HAP-1 (cell line): ENCODE results near the gene PRPF39.

ENCODE experiments used
- DNase-seq, 2 experiments: peaks; one replicate each; pipeline ENCODE4 v3.0.0-alpha.2; 2016 to 2020; ENCODE audit warnings: low spot score in 2 of 2
- H3K27me3 ChIP-seq: fragments of 250-450 bp; sonication (Bioruptor Pico); 2 replicates; pipeline ENCODE4 v1.5.1; 2020; ENCODE audit warnings: low read depth, mild to moderate bottlenecking, moderate library complexity
- H3K36me3 ChIP-seq: fragments of 250-450 bp; sonication (Bioruptor Pico); replicated peaks from 2 replicates; pipeline ENCODE4 v1.5.1; 2020; ENCODE audit warnings: mild to moderate bottlenecking
- H3K4me1 ChIP-seq: fragments of 250-450 bp; sonication (Bioruptor Pico); 2 replicates; pipeline ENCODE4 v1.5.1; 2020; ENCODE audit warnings: mild to moderate bottlenecking
- H3K4me3 ChIP-seq: fragments of 250-450 bp; sonication (Bioruptor Pico); 2 replicates; pipeline ENCODE4 v1.5.1; 2020; ENCODE audit warnings: mild to moderate bottlenecking, moderate library complexity
- H3K9me3 ChIP-seq: fragments of 250-450 bp; sonication (Bioruptor Pico); 2 replicates; pipeline ENCODE4 v1.5.1; 2020; ENCODE audit warnings: mild to moderate bottlenecking, moderate library complexity
- in situ Hi-C: fragments of 300-500 bp; cut with MboI; formaldehyde crosslinking; loops from 3 replicates; pipeline ENCODE4 v1.14.3; 2020; ENCODE audit warnings: low sequenced_read_pairs, inconsistent platforms, mixed read lengths

PRPF39 gene

GRCh38 chr14:45096218-45096617, 12.3 kb downstream of the PRPF39 start:
- peaks cover 57% of the 10 kb centered on the region for H3K36me3 ChIP-seq
- in situ Hi-C loops: no loop called here
- no peak overlapping the region for H3K4me3 ChIP-seq
- no peaks in the 10 kb centered on the region for H3K9me3 ChIP-seq
- H3K4me1 ChIP-seq: peaks cover 16% of the 10 kb centered on the region
- DNase-seq: no peak
- H3K27me3 ChIP-seq: no peaks in the 10 kb centered on the region

DNA sequence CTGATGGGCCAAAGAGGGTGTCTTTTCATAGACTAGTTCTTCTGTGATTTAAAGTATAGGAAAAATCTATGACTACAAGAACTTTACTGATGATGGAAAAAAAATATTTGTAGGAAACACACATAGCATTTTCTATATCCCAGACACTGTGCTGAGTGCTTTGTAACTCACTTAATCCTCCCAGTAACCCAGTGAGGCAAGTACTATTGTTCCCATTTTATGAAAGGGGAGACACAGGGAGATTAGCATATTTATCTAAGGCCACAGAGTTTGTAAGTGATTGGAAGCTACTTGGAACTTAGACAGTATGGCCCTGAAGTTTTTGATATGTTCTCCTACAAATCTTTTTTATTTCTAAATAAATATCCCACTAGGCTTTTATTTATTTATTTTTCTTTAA, 19.9 kb downstream of the PRPF39 start:
- Histone ChIP-seq H3K4me1 (peaks cover 14% of the 10 kb centered on the region), H3K9me3 (no peaks in the 10 kb centered on the region), H3K36me3 (peaks cover 69% of the 10 kb centered on the region), H3K27me3 (no peaks in the 10 kb centered on the region), H3K4me3 (no peak overlapping the region)
- in situ Hi-C loops: no loop called here
- peak in 1 of 2 experiments; percentile 93 for DNase-seq

DNA sequence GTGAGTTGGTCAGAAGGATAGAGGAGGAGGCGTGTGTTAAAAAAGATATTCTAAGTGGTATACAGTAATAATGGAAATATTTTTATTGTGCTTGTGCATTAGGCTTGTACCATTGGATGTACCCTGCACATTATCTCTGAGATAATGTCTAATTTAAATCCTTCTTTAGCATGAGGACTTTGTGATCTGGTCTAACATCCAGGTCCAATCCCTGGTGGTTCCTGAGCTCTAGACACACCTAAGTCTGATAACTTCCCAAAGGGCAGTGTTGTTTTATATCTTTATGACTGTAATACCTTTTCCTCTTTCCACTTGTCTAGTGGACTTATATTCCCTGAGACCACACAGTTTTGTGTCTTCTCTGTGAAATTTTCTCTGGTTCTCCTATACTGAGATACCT, 20.6 kb downstream of the PRPF39 start:
- H3K9me3 ChIP-seq: no peaks in the 10 kb centered on the region
- peaks cover 12% of the 10 kb centered on the region for H3K4me1 ChIP-seq
- DNase-seq: no peak
- peaks cover 74% of the 10 kb centered on the region for H3K36me3 ChIP-seq
- H3K27me3 ChIP-seq: no peaks in the 10 kb centered on the region
- in situ Hi-C loops: no loop called here
- no peak overlapping the region for H3K4me3 ChIP-seq

- in situ Hi-C loops: no loop called here
- H3K27me3 ChIP-seq: no peaks in the 10 kb centered on the region
- H3K4me3 ChIP-seq: no peak overlapping the region
- H3K36me3 ChIP-seq: peaks cover 86% of the 10 kb centered on the region
- no peaks in the 10 kb centered on the region for H3K9me3 ChIP-seq
- no peak for DNase-seq
- peaks cover 7% of the 10 kb centered on the region for H3K4me1 ChIP-seq
Measured at GRCh38 chr14:45112896-45113781, 29.2 kb downstream of the PRPF39 start.

DNA sequence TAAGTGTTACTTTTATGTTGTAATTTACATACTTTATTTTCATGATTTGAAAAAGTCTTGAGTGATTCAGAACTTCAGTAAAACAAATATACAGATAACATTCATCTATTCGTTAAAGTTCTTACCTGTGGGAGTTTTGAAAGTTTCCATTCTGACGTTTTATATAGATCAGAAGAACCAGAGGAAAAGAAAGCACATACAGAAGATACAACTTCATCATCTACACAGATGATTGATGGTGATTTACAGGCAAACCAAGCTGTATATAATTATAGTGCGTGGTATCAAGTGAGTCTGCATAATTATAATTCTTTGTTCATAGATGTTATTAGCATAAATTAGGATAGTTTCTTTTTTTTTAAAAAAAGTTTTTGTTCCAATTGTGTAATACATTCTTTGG, 30.4 kb downstream of the PRPF39 start:
- Histone ChIP-seq H3K36me3 (peaks cover 90% of the 10 kb centered on the region), H3K27me3 (no peaks in the 10 kb centered on the region), H3K4me3 (no peak overlapping the region), H3K4me1 (peaks cover 7% of the 10 kb centered on the region), H3K9me3 (no peaks in the 10 kb centered on the region)
- in situ Hi-C loops: no loop called here
- DNase-seq: no peak

DNA sequence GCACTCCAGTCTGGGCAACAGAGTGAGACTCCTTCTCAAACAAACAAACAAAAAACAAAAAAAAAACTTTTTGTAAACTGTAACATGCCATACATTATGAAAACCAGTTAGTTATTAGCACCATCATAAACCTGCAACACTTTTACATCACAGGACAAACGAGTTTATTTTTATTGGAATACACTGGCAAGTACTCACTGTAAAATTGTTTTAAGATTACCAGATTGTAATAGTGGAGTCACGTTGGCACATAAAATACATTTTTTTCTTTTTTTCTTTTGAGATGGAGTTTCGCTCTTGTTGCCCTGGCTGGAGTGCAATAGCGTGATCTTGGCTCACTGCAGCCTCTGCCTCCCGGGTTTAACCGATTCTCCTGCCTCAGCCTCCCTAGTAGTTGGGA, 34.7 kb downstream of the PRPF39 start:
- no peaks in the 10 kb centered on the region for H3K27me3 ChIP-seq
- no peak for DNase-seq
- H3K4me3 ChIP-seq: no peak overlapping the region
- peaks cover under 1% of the 10 kb centered on the region; the same call in 1 of the 2 replicates for H3K4me1 ChIP-seq
- in situ Hi-C loops: no loop called here
- no peaks in the 10 kb centered on the region for H3K9me3 ChIP-seq
- H3K36me3 ChIP-seq: peaks cover 95% of the 10 kb centered on the region

- no peaks in the 10 kb centered on the region for H3K27me3 ChIP-seq
- H3K9me3 ChIP-seq: no peaks in the 10 kb centered on the region
- H3K4me3 ChIP-seq: no peak overlapping the region
- H3K36me3 ChIP-seq: peaks cover 90% of the 10 kb centered on the region
- in situ Hi-C loops: no loop called here
- no peak for DNase-seq
- no peaks in the 10 kb centered on the region for H3K4me1 ChIP-seq
Measured at GRCh38 chr14:45120096-45120495, 36.2 kb downstream of the PRPF39 start.

GRCh38 chr14:45123271-45123670, 39.4 kb downstream of the PRPF39 start:
- Histone ChIP-seq H3K36me3 (peaks cover 79% of the 10 kb centered on the region), H3K9me3 (no peaks in the 10 kb centered on the region)

GRCh38 chr14:45125754-45126153, 41.8 kb downstream of the PRPF39 start:
- Histone ChIP-seq H3K36me3 (peaks cover 72% of the 10 kb centered on the region), H3K4me3 (no peak overlapping the region), H3K4me1 (peaks cover 7% of the 10 kb centered on the region; the same call in 1 of the 2 replicates)

More at GRCh38 chr14:45123271-45123670, 39.4 kb downstream of the PRPF39 start:
- in situ Hi-C loops: no loop called here
- no peaks in the 10 kb centered on the region for H3K27me3 ChIP-seq
- no peak for DNase-seq
- no peaks in the 10 kb centered on the region for H3K4me1 ChIP-seq
- no peak overlapping the region for H3K4me3 ChIP-seq

GRCh38 chr14:45128963-45129629, 45.2 kb downstream of the PRPF39 start:
- in situ Hi-C loops: no loop called here

More at GRCh38 chr14:45125754-45126153, 41.8 kb downstream of the PRPF39 start:
- DNase-seq: no peak
- in situ Hi-C loops: no loop called here
- Histone ChIP-seq H3K27me3 (no peaks in the 10 kb centered on the region), H3K9me3 (no peaks in the 10 kb centered on the region)

DNA sequence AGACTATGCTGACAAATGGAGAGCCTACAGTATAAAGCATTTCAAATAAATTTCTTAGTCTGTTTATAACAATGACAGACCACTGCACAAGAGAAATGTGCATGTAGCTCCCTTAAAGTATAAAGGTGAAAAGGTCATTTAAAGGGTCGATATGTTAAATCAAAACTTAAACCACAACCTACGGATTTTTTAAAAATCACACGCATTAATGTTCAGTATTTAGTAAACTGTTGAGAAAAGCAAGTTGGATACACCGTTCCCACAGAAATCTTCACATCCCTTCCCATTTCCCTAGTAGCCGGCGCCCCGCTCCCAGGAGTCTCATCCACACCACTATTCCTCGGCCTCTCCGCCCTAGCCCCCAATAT, 49.8 kb downstream of the PRPF39 start:
- no peaks in the 10 kb centered on the region for H3K9me3 ChIP-seq
- in situ Hi-C loops: no loop called here
- DNase-seq: no peak
- peaks cover 20% of the 10 kb centered on the region for H3K36me3 ChIP-seq
- no peaks in the 10 kb centered on the region for H3K27me3 ChIP-seq
- peak overlapping the region; percentile 83 for H3K4me3 ChIP-seq
- peaks cover 20% of the 10 kb centered on the region for H3K4me1 ChIP-seq

More at GRCh38 chr14:45128963-45129629, 45.2 kb downstream of the PRPF39 start:
- Histone ChIP-seq H3K27me3 (no peaks in the 10 kb centered on the region), H3K4me3 (no peak overlapping the region), H3K36me3 (peaks cover 48% of the 10 kb centered on the region), H3K4me1 (peaks cover 16% of the 10 kb centered on the region), H3K9me3 (no peaks in the 10 kb centered on the region)
- no peak for DNase-seq

GRCh38 chr14:45134051-45134958, 50.4 kb downstream of the PRPF39 start, which contains the start of gene FKBP3:
FKBP3 (minus strand) TSS chr14:45134481; CDS start chr14:45134456, 25 bp downstream.
- Histone ChIP-seq H3K4me3 (peak within 1 kb of the TSS; percentile 83), H3K9me3 (no peaks in the 10 kb centered on the region), H3K27me3 (no peaks in the 10 kb centered on the region), H3K4me1 (peaks cover 23% of the 10 kb centered on the region), H3K36me3 (peaks cover 13% of the 10 kb centered on the region)
- in situ Hi-C loops: no loop called here
- DNase-seq: peak; percentile 97 to 99

DNA sequence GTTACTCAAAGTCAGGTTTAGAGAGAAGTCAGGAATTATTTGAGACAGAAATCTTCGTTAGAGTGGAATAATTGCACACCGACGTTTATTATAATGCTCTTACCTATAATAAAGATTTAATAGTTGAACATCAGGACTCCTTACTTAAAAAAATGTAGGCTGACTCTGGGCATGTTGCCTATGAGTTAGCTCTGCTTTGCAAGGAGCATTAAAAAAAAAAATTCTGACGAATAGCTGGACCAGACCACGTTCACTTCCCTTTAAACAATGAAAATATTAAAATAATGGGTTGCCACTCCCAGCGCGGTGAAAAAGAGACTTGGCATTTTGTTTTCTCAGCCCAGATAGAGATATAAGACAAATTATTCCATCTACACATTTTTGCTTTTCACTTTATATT, 51.2 kb downstream of the PRPF39 start:
- DNase-seq: no peak
- Histone ChIP-seq H3K27me3 (no peaks in the 10 kb centered on the region), H3K4me1 (peaks cover 22% of the 10 kb centered on the region), H3K9me3 (no peaks in the 10 kb centered on the region), H3K4me3 (peak overlapping the region; percentile 83), H3K36me3 (0 out of 2 replicates have a peak, but pooled peaks cover 6% of the 10 kb centered on the region)
- in situ Hi-C loops: no loop called here
